IMR-90 (cell line): ENCODE measurements around the gene RNF43. TPM values are rescaled to one million over a fixed set of nuclear protein-coding genes. Genes with fewer than 3 reads are reported as not detected.

Experiments used
- ATAC-seq: fragments of 200-7000 bp; cut with Tn5 transposase; 2 replicates; pipeline ENCODE4 v1.9.1; 2020; ENCODE audit warnings: low read depth, mild to moderate bottlenecking, moderate library complexity
- BruUV-seq: library from RNA; stranded (reverse); fragments of 400-500 nt; replicated peaks from 2 replicates; lab custom pipeline; 2021; lab: Mats Ljungman, UMichigan
- CTCF ChIA-PET: fragments of 300-600 bp; formaldehyde crosslinking; extraction: SDS; loops from one replicate; lab custom pipeline; 2021; ENCODE audit warnings: antibody characterized with exemption; lab: Yijun Ruan, JAX
- POLR2A ChIA-PET: fragments of 300-600 bp; sonication (Branson Sonifier 250); formaldehyde crosslinking; loops from one replicate; lab custom pipeline; 2022; ENCODE audit warnings: antibody characterized with exemption; ENCODE audit not compliant: unreplicated experiment; lab: Charles Lee
- DNase-seq: peaks from one replicate; pipeline ENCODE4 v3.0.0; 2013
- H2AFZ ChIP-seq: replicated peaks from 2 replicates; pipeline ENCODE3; 2013; ENCODE audit warnings: low read length, mild to moderate bottlenecking; ENCODE audit not compliant: poor library complexity
- H2AK5ac ChIP-seq: 2 replicates; pipeline ENCODE4 v1.6.1; 2013; ENCODE audit warnings: low read depth, low read length, inconsistent platforms
- H2AK9ac ChIP-seq: replicated peaks from 2 replicates; pipeline ENCODE3; 2013; ENCODE audit warnings: mild to moderate bottlenecking, low read depth, low read length, moderate library complexity; ENCODE audit not compliant: poor library complexity
- H2BK120ac ChIP-seq: 2 replicates; pipeline ENCODE4 v1.6.1; 2013; ENCODE audit warnings: low read depth, low read length, inconsistent platforms
- H2BK15ac ChIP-seq: 3 replicates; pipeline ENCODE4 v1.6.1; 2013; ENCODE audit warnings: low read depth, low read length, inconsistent platforms
- H2BK20ac ChIP-seq: 2 replicates; pipeline ENCODE4 v1.6.1; 2013; ENCODE audit warnings: low read depth, mild to moderate bottlenecking, inconsistent platforms, low read length, moderate library complexity
- H2BK5ac ChIP-seq: 2 replicates; pipeline ENCODE4 v1.6.1; 2013; ENCODE audit warnings: mild to moderate bottlenecking, low read depth, low read length, inconsistent platforms; ENCODE audit not compliant: poor library complexity, severe bottlenecking
- H3K14ac ChIP-seq: replicated peaks from 2 replicates; pipeline ENCODE4 v1.6.1; 2013; ENCODE audit warnings: low read depth, low read length, inconsistent platforms
- H3K18ac ChIP-seq: 2 replicates; pipeline ENCODE4 v1.6.1; 2013; ENCODE audit warnings: low read depth, low read length, control low read depth
- H3K23ac ChIP-seq: 2 replicates; pipeline ENCODE4 v1.6.1; 2013; ENCODE audit warnings: low read depth, low read length, inconsistent platforms
- H3K27ac ChIP-seq: 2 replicates; pipeline ENCODE4 v1.5.1; 2013; ENCODE audit warnings: mild to moderate bottlenecking, control low read depth, low read length; ENCODE audit not compliant: insufficient read depth
- H3K27me3 ChIP-seq: 2 replicates; pipeline ENCODE4 v1.6.1; 2013; ENCODE audit warnings: low read length; ENCODE audit not compliant: control insufficient read depth, insufficient read depth
- H3K36me3 ChIP-seq: 2 replicates; pipeline ENCODE4 v1.6.1; 2013; ENCODE audit warnings: low read length, mixed read lengths; ENCODE audit not compliant: control insufficient read depth, insufficient read depth
- H3K4ac ChIP-seq: 2 replicates; pipeline ENCODE4 v1.6.1; 2013; ENCODE audit warnings: low read depth, low read length, inconsistent platforms
- H3K4me1 ChIP-seq: 2 replicates; pipeline ENCODE4 v1.6.1; 2013; ENCODE audit warnings: low read length, mixed read lengths; ENCODE audit not compliant: control insufficient read depth, insufficient read depth
- H3K4me2 ChIP-seq: 2 replicates; pipeline ENCODE4 v1.6.1; 2013; ENCODE audit warnings: low read depth, mild to moderate bottlenecking, control low read depth, low read length, moderate library complexity
- H3K4me3 ChIP-seq: 2 replicates; pipeline ENCODE4 v1.5.1; 2013; ENCODE audit warnings: low read depth, mild to moderate bottlenecking, control low read depth, low read length, moderate library complexity; ENCODE audit not compliant: insufficient read depth
- H3K56ac ChIP-seq: 2 replicates; pipeline ENCODE4 v1.6.1; 2013; ENCODE audit warnings: low read length, inconsistent platforms; ENCODE audit not compliant: insufficient read depth; ENCODE audit errors: extremely low read depth
- H3K79me1 ChIP-seq, 2 experiments: 2 replicates each; pipeline ENCODE4 v1.6.1; 2013; ENCODE audit warnings: low read length in 2 of 2, inconsistent platforms in 1 of 2, low read depth in 1 of 2
- H3K9ac ChIP-seq: 2 replicates; pipeline ENCODE4 v1.6.1; 2013; ENCODE audit warnings: low read depth, low read length, control low read depth
- H3K9me1 ChIP-seq: 2 replicates; pipeline ENCODE4 v1.6.1; 2013; ENCODE audit warnings: low read length, inconsistent platforms; ENCODE audit not compliant: insufficient read depth
- H3K9me3 ChIP-seq: 2 replicates; pipeline ENCODE4 v1.6.1; 2013; ENCODE audit warnings: low read length; ENCODE audit not compliant: control insufficient read depth, insufficient read depth
- H4K20me1 ChIP-seq: 2 replicates; pipeline ENCODE4 v1.6.1; 2013; ENCODE audit warnings: low read length, inconsistent platforms; ENCODE audit not compliant: insufficient read depth
- H4K5ac ChIP-seq: 2 replicates; pipeline ENCODE4 v1.6.1; 2013; ENCODE audit warnings: mild to moderate bottlenecking, low read depth, low read length, control low read depth
- H4K8ac ChIP-seq, 2 experiments: 2 replicates each; pipeline ENCODE4 v1.6.1; 2013; ENCODE audit warnings: low read depth in 2 of 2, low read length in 2 of 2, control low read depth in 1 of 2, inconsistent platforms in 1 of 2
- H4K91ac ChIP-seq: 2 replicates; pipeline ENCODE4 v1.6.1; 2013; ENCODE audit warnings: low read depth, low read length, inconsistent platforms; ENCODE audit not compliant: insufficient read depth
- BHLHE40 ChIP-seq: fragments of 150-350 bp; IDR thresholded peaks from 2 replicates; pipeline ENCODE4 v1.6.1; 2016; ENCODE audit warnings: mild to moderate bottlenecking, low read depth, low read length
- CEBPB ChIP-seq: IDR thresholded peaks from 2 replicates; pipeline ENCODE4 v1.6.1; 2012; ENCODE audit warnings: low read depth, low read length, improper control_type of control experiment
- CHD1 ChIP-seq: IDR thresholded peaks from 2 replicates; pipeline ENCODE4 v1.6.1; 2012; ENCODE audit warnings: low read depth, low read length, improper control_type of control experiment
- FOS ChIP-seq: fragments of 150-350 bp; IDR thresholded peaks from 2 replicates; pipeline ENCODE4 v1.6.1; 2016; ENCODE audit warnings: low read depth, low read length
- MAFK ChIP-seq: IDR thresholded peaks from 2 replicates; pipeline ENCODE4 v1.6.1; 2012; ENCODE audit warnings: low read depth, low read length, improper control_type of control experiment
- MAZ ChIP-seq: IDR thresholded peaks from 2 replicates; pipeline ENCODE4 v1.6.1; 2012; ENCODE audit warnings: low read depth, mild to moderate bottlenecking, low read length, improper control_type of control experiment, moderate library complexity, borderline replicate concordance
- MXI1 ChIP-seq: IDR thresholded peaks from 2 replicates; pipeline ENCODE4 v1.6.1; 2012; ENCODE audit warnings: low read depth, mild to moderate bottlenecking, low read length, moderate library complexity, borderline replicate concordance
- NFE2L2 ChIP-seq: fragments of 150-350 bp; IDR thresholded peaks from 2 replicates; pipeline ENCODE4 v1.6.1; 2016; ENCODE audit warnings: low read depth, mild to moderate bottlenecking, low read length
- POLR2A ChIP-seq: IDR thresholded peaks from 2 replicates; pipeline ENCODE4 v1.6.1; 2012; ENCODE audit warnings: mild to moderate bottlenecking, low read depth, low read length
- RAD21 ChIP-seq: IDR thresholded peaks from 2 replicates; pipeline ENCODE4 v1.6.1; 2012; ENCODE audit warnings: low read length, improper control_type of control experiment
- RCOR1 ChIP-seq: IDR thresholded peaks from 2 replicates; pipeline ENCODE4 v1.6.1; 2012; ENCODE audit warnings: mild to moderate bottlenecking, low read length, improper control_type of control experiment; ENCODE audit not compliant: insufficient replicate concordance
- RFX5 ChIP-seq: IDR thresholded peaks from 2 replicates; pipeline ENCODE4 v1.8.0; 2012; ENCODE audit warnings: low read depth, mild to moderate bottlenecking, low read length, moderate library complexity
- SMC3 ChIP-seq: fragments of 150-350 bp; IDR thresholded peaks from 2 replicates; pipeline ENCODE4 v1.6.1; 2016; ENCODE audit warnings: low read depth, mild to moderate bottlenecking, antibody characterized with exemption, low read length, moderate library complexity
- WGBS, 2 experiments: methylation state at CpG; one replicate each; pipeline versions ENCODE4 v1.1.5 to v1.1.7; 2013; ENCODE audit warnings: missing lambda C conversion rate in 2 of 2; ENCODE audit not compliant: insufficient read length in 1 of 2; ENCODE audit errors: extremely low coverage in 2 of 2; 5-methylcytosine and 5-hydroxymethylcytosine counted together
- dilution Hi-C: fragments of 300-500 bp; cut with HindIII; formaldehyde crosslinking; loops from one replicate; pipeline ENCODE4 v1.14.3; 2018; ENCODE audit warnings: low sequenced_read_pairs; ENCODE audit not compliant: unreplicated experiment
- in situ Hi-C: fragments of 300-500 bp; cut with MboI; formaldehyde crosslinking; loops from 3 replicates; pipeline ENCODE4 v1.14.3; 2019; ENCODE audit warnings: low sequenced_read_pairs, inconsistent platforms, mixed read lengths
- intact Hi-C: fragments of 100-400 bp; cut with micrococcal nuclease; formaldehyde crosslinking; loops from 2 replicates; pipeline ENCODE4 v1.10.0; 2022
- polyA plus RNA-seq, 3 experiments: library from polyadenylated mRNA; depleted of rRNA; stranded (reverse); fragments of >200 nt; gene quantifications; 2 replicates each; pipeline ENCODE4 v1.2.3, GENCODE V29; 2012; ENCODE audit warnings: low replicate concordance in 1 of 3
- total RNA-seq: library from RNA; depleted of rRNA; stranded (reverse); fragments of >200 nt; gene quantifications from 2 replicates; pipeline ENCODE4 v1.2.3, GENCODE V29; 2012
- TF ChIP-seq, protein P1 (sequence below): fragments of 150-350 bp; IDR thresholded peaks from 2 replicates; pipeline ENCODE4 v1.6.1; 2016; ENCODE audit warnings: low read depth, mild to moderate bottlenecking, low read length, moderate library complexity, borderline replicate concordance
- TF ChIP-seq, protein P2 (sequence below): fragments of 150-350 bp; IDR thresholded peaks from 2 replicates; pipeline ENCODE4 v1.6.1; 2017; ENCODE audit warnings: mild to moderate bottlenecking, antibody characterized with exemption, low read length, low read depth
- TF ChIP-seq, protein P3 (sequence below): conservative IDR thresholded peaks from 2 replicates; pipeline ENCODE4 v1.5.1; 2012; ENCODE audit warnings: mild to moderate bottlenecking, low read depth, low read length, improper control_type of control experiment

RNF43 gene
- total and polyA plus RNA-seq, 2 of the 4 experiments (the other 2 are of a cell fraction): under 0.01 TPM; not detected in 1

DNA sequence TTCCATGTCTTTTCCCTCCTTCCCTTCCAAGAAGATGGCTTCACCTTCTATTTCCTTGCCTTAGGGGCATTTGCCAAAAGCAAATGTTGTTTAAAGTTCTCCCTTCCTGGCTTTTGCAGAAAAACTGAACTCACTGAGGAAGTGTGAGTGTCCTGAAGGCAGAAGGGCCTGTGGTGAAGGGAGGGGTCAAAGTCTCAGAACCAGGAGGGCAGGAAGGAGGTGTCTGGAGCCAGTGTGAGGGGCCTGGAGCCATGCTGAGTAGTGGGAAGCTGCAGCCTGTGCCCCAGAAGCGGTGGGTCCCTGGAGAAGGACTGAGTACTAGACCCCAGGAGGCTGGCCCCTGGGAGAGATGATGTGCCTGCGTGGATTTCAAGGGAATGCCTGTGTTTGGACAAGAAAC, 41.5 kb downstream of the RNF43 start:
- dilution Hi-C loops: no loop called here
- in situ Hi-C loops: no loop called here
- H2BK20ac ChIP-seq: no peak overlapping the region
- H4K8ac ChIP-seq: no peak overlapping the region
- intact Hi-C loops: no loop called here
- CTCF ChIA-PET: no interaction called here
- TF ChIP-seq, protein P1, sequence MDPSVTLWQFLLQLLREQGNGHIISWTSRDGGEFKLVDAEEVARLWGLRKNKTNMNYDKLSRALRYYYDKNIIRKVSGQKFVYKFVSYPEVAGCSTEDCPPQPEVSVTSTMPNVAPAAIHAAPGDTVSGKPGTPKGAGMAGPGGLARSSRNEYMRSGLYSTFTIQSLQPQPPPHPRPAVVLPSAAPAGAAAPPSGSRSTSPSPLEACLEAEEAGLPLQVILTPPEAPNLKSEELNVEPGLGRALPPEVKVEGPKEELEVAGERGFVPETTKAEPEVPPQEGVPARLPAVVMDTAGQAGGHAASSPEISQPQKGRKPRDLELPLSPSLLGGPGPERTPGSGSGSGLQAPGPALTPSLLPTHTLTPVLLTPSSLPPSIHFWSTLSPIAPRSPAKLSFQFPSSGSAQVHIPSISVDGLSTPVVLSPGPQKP: no peak
- TF ChIP-seq, protein P2, sequence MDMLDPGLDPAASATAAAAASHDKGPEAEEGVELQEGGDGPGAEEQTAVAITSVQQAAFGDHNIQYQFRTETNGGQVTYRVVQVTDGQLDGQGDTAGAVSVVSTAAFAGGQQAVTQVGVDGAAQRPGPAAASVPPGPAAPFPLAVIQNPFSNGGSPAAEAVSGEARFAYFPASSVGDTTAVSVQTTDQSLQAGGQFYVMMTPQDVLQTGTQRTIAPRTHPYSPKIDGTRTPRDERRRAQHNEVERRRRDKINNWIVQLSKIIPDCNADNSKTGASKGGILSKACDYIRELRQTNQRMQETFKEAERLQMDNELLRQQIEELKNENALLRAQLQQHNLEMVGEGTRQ: no peak
- TF ChIP-seq RFX5 (no peak), FOS (no peak), RCOR1 (no peak), MXI1 (no peak), MAZ (no peak), CHD1 (no peak), SMC3 (no peak), MAFK (no peak), RAD21 (no peak), BHLHE40 (no peak), CEBPB (no peak), POLR2A (no peak), NFE2L2 (no peak)
- TF ChIP-seq, protein P3, sequence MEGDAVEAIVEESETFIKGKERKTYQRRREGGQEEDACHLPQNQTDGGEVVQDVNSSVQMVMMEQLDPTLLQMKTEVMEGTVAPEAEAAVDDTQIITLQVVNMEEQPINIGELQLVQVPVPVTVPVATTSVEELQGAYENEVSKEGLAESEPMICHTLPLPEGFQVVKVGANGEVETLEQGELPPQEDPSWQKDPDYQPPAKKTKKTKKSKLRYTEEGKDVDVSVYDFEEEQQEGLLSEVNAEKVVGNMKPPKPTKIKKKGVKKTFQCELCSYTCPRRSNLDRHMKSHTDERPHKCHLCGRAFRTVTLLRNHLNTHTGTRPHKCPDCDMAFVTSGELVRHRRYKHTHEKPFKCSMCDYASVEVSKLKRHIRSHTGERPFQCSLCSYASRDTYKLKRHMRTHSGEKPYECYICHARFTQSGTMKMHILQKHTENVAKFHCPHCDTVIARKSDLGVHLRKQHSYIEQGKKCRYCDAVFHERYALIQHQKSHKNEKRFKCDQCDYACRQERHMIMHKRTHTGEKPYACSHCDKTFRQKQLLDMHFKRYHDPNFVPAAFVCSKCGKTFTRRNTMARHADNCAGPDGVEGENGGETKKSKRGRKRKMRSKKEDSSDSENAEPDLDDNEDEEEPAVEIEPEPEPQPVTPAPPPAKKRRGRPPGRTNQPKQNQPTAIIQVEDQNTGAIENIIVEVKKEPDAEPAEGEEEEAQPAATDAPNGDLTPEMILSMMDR: no peak
- H2BK5ac ChIP-seq: no peak overlapping the region
- no peaks in the 10 kb centered on the region for H4K20me1 ChIP-seq
- H3K9me1 ChIP-seq: no peaks in the 10 kb centered on the region
- no peak for ATAC-seq
- no peak overlapping the region for H2AK5ac ChIP-seq
- H3K36me3 ChIP-seq: no peaks in the 10 kb centered on the region
- POLR2A ChIA-PET: no interaction called here
- no peak overlapping the region for H3K14ac ChIP-seq
- no peak overlapping the region for H3K4me3 ChIP-seq
- no peak overlapping the region for H3K9ac ChIP-seq
- no peak overlapping the region for H3K4me2 ChIP-seq
- BruUV-seq: no TSS peak
- no peak overlapping the region for H3K27ac ChIP-seq
- H2AK9ac ChIP-seq: no peak overlapping the region
- no peak for DNase-seq
- no peak overlapping the region for H3K18ac ChIP-seq
- H4K91ac ChIP-seq: no peak overlapping the region
- peaks cover 21% of the 10 kb centered on the region for H3K27me3 ChIP-seq
- no peak overlapping the region for H3K23ac ChIP-seq
- no peaks in the 10 kb centered on the region for H3K9me3 ChIP-seq
- H3K79me1 ChIP-seq: no peaks in the 10 kb centered on the region
- 80% methylated on average over 1 of the region's 2 CpGs; no CpG with 5 or more reads in 1 of the 2 experiments for WGBS, 2 experiments
- H2BK120ac ChIP-seq: no peak overlapping the region
- H3K4me1 ChIP-seq: no peaks in the 10 kb centered on the region
- H3K56ac ChIP-seq: no peak overlapping the region
- no peak overlapping the region for H4K5ac ChIP-seq
- H2BK15ac ChIP-seq: no peak overlapping the region
- no peak overlapping the region for H2AFZ ChIP-seq
- no peak overlapping the region for H3K4ac ChIP-seq
